ENCODE results near the gene OR14A2.
"Not testable (repeated sequence)": the region's sequence is repeated elsewhere in the genome, so short reads cannot be mapped to it uniquely, and the experiment has no call there.

The OR14A2 gene

DNA sequence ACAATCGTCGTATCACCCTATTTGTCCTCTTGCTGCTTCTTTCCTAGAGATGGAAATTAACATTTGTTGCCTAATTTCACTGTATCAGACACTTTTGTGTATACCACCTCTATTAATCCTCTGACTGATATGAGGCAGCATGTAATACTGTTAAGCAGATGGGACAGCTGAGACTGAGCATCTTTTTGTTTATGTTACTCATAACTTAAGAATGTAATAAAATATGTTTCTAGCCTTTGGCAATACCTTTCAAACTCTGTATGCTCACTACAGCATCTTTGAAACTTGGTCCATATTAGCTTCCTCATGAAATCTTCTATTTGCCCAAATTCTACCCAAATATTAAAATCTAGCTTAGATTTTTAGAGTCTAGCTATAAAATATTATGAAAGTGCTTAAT is 7.2 kb downstream of the OR14A2 start:
- H3K27ac ChIP-seq = no peak overlapping the region
- no peak for TF ChIP-seq Cebpa-rat (IDR thresholded peaks at IDR 0.05)
- no peak overlapping the region for H3K4me2 ChIP-seq
- no peaks in the 10 kb centered on the region for H3K27me3 ChIP-seq
- H3K36me3 ChIP-seq = no peaks in the 10 kb centered on the region
- no peaks in the 10 kb centered on the region for H3K9me3 ChIP-seq (replicated peaks in 1 of 11)
- H3K4me3 ChIP-seq = no peak overlapping the region
- no peak overlapping the region for H3K9ac ChIP-seq
- no peaks in the 10 kb centered on the region for H3K4me1 ChIP-seq
- no peaks in the 10 kb centered on the region for H4K20me1 ChIP-seq

DNA sequence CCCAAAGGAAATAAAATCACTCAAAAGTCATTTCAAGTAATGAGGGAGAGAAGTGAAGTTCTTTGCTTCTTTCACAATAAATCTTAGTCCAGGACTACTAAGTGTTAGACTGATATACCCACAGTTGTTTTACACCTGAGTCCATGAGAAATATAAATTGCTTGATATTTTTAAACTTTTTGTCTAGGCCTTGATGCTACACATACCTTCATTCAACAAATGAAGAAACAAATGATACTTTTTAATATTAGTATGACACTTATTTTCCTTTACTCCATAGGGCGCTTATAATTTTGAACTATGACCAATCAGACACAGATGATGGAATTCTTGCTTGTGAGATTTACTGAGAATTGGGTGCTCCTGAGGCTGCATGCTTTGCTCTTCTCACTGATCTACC is 9.6 kb downstream of the OR14A2 start, which contains the start of gene OR14K1:
TSS of gene OR14K1 (plus strand) at position 301 of the 400 bp plus-strand sequence. CDS start at position 301, 0 bp downstream.
- Histone ChIP-seq H3K36me3 (no peaks in the 10 kb centered on the region), H4K20me1 (no peaks in the 10 kb centered on the region)
- no peak for TF ChIP-seq Cebpa-rat (IDR thresholded peaks at IDR 0.05)

DNA sequence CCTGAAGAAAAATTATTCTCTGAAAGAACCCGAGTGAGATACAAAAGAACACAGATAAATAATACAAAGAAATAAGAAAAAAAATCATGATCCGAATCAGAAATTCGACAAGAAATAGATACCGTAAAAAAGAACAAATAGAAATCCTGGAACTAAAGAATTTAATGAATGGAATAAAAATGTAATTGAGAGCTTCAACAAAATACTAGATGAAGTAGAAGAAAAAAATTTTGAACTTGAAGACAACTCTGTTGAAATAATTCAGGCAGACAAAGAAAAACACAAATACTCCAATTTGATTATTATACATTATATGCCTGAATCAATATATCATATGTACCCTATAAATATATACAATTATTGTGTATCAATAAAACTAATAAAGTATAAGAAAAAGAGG is 26.7 kb downstream of the OR14A2 start:
- Histone ChIP-seq H3K9ac (no peak overlapping the region), H3K27me3 (no peaks in the 10 kb centered on the region), H3K4me1 (no peaks in the 10 kb centered on the region), H3K36me3 (no peaks in the 10 kb centered on the region), H4K20me1 (no peaks in the 10 kb centered on the region), H3K27ac (no peak overlapping the region), H3K9me3 (replicated peaks in 1 of 11) (peaks cover 6 to 12% (median 10%) of the 10 kb centered on the region in 11 experiments; a peak in 20 of 22 replicates), H3K4me3 (no peak overlapping the region), H3K4me2 (no peak overlapping the region)
- TF ChIP-seq Cebpa-rat (IDR thresholded peaks at IDR 0.05) = no peak

More for the DNA sequence above, 9.6 kb downstream of the OR14A2 start, which contains the start of gene OR14K1:
- Histone ChIP-seq H3K27me3 (no peaks in the 10 kb centered on the region), H3K27ac (no peak within 1 kb of the TSS), H3K9me3 (replicated peaks in 1 of 11) (no peaks in the 10 kb centered on the region), H3K4me1 (no peaks in the 10 kb centered on the region), H3K9ac (no peak within 1 kb of the TSS), H3K4me3 (no peak within 1 kb of the TSS), H3K4me2 (no peak within 1 kb of the TSS)

DNA sequence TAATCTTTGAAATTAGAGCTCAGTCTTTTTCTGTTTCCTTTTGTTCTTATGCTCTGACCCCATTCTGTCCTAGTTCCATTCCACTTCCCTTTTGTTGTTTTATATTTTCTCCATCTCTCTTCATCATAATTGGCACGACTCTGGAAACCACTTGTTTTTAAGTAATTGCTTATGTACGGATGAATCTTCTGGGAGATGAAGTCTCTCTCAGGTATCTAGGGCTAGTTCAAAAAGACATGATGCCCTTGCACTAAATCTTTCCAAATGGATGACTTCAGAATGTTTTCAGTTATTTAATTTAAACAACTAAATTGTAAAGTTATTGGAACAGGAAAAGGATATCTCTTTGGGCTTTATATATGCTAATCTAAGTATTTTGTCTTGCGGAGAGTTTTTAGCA is 31.4 kb downstream of the OR14A2 start, which contains the start of gene OR6F1:
TSS of gene OR6F1 (minus strand) at position 101 of the 400 bp plus-strand sequence. CDS start 3,891 bp downstream, outside the sequence.
- Histone ChIP-seq H3K27me3 (no peaks in the 10 kb centered on the region), H3K36me3 (no peaks in the 10 kb centered on the region), H3K9ac (no peak within 1 kb of the TSS), H4K20me1 (no peaks in the 10 kb centered on the region), H3K4me1 (no peaks in the 10 kb centered on the region), H3K9me3 (replicated peaks in 1 of 11) (peaks cover 6 to 12% (median 10%) of the 10 kb centered on the region in 11 experiments; a peak in 20 of 22 replicates), H3K27ac (no peak within 1 kb of the TSS), H3K4me2 (no peak within 1 kb of the TSS), H3K4me3 (no peak within 1 kb of the TSS)
- no peak for TF ChIP-seq Cebpa-rat (IDR thresholded peaks at IDR 0.05)

DNA sequence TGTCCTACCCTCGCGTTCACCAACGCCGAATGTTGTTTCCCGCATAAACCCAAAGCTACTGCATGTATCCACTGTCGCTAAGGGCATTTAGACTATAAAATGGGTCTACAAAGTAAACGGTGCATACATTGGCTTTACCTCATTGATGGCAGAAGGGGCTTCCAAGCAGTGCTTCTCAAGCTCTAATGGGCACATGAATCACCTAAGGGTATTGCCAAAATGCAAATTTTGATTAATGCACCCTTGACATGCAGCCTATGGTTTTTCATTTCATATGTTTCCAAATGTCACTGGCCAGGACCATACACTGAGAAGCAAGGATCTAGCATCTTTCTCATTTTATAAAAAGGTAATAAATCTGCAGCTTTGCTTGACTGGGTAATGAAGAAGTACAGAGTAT is 34.2 kb downstream of the OR14A2 start:
- Histone ChIP-seq H3K27ac (no peak overlapping the region), H3K9me3 (replicated peaks in 1 of 11) (no peaks in the 10 kb centered on the region), H3K9ac (no peak overlapping the region), H3K36me3 (no peaks in the 10 kb centered on the region), H3K4me3 (no peak overlapping the region), H4K20me1 (no peaks in the 10 kb centered on the region), H3K4me2 (no peak overlapping the region), H3K4me1 (no peaks in the 10 kb centered on the region), H3K27me3 (no peaks in the 10 kb centered on the region)
- TF ChIP-seq Cebpa-rat (IDR thresholded peaks at IDR 0.05) = no peak

DNA sequence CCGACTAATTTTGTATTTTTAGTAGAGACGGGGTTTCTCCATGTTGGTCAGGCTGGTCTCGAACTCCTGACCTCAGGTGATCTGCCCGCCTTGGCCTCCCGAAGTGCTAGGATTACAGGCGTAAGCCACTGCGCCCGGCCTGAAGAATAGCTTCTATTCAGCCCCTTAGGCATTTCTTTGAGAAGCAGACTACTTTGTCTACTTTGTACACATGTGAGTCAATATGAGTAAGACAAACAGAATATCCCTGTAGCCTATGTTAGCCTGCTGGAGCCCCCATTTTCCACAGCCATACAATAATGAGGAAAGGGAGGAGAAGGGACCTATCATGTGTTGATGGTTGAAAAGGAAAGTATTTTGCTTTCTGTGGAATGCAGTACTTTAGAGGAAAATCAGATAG is 37.3 kb downstream of the OR14A2 start:
- not testable (repeated sequence) for H3K4me1 ChIP-seq; H3K9me3 ChIP-seq (replicated peaks in 1 of 11); H3K27ac ChIP-seq; H3K36me3 ChIP-seq; H3K4me2 ChIP-seq; H3K9ac ChIP-seq; H4K20me1 ChIP-seq; H3K27me3 ChIP-seq; H3K4me3 ChIP-seq

DNA sequence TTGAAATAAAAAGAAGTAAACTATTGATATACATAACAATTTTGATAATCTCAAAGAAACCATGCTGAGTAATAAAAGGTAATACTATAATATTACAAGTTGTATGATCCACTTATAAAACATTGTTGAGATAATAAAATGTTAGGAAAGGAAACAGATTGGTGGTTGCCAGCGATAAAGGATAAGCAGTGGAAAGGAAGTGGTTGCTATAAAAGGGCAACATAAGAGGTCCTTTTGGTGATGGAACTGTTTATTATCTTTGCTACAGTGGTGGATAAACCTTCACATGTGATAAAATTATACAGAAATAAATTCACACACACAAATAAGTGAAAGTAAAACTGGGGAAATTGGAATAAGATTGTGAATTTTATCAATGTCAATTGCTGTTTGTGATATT is 46.6 kb downstream of the OR14A2 start:
- Histone ChIP-seq H3K9me3 (replicated peaks in 1 of 11) (no peaks in the 10 kb centered on the region), H4K20me1 (no peaks in the 10 kb centered on the region), H3K4me3 (no peak overlapping the region), H3K36me3 (no peaks in the 10 kb centered on the region), H3K27ac (no peak overlapping the region), H3K4me1 (no peaks in the 10 kb centered on the region), H3K27me3 (no peaks in the 10 kb centered on the region), H3K4me2 (no peak overlapping the region), H3K9ac (no peak overlapping the region)
- TF ChIP-seq Cebpa-rat (IDR thresholded peaks at IDR 0.05) = no peak

DNA sequence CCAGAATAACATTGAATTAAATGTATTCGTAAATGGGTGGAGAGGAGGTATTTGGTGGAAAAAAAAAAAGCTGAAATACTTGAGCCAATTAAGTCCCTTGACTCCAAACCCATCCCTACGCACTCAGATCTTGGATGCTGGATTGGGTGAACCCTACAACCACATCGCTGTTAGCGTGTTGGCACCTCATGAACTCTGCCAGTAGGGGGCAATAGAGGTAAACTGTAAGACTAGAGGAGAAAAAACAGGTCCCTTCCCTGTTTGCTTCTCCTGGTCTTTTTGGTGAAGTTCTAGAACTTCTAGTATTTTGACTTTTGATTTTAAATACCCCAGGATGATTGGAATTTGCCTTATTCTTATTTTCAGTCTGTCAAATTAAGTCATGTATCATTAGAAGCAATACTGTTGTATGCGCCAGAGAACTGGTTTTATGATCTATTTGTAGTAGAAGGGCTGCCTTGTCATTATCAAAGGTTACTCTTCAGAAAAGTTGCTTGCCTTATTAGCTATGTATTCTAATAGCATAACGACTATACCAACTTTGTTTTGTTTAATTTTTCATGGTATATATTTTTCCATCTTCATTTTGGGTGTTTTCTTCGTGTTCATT is 66.5 kb downstream of the OR14A2 start:
- Histone ChIP-seq H3K4me3 (no peak overlapping the region), H3K4me1 (no peaks in the 10 kb centered on the region), H3K27me3 (no peaks in the 10 kb centered on the region), H3K9ac (no peak overlapping the region), H3K9me3 (replicated peaks in 1 of 11) (no peaks in the 10 kb centered on the region), H3K4me2 (no peak overlapping the region), H3K36me3 (no peaks in the 10 kb centered on the region), H4K20me1 (no peaks in the 10 kb centered on the region), H3K27ac (no peak overlapping the region)
- no peak for TF ChIP-seq Cebpa-rat (IDR thresholded peaks at IDR 0.05)

DNA sequence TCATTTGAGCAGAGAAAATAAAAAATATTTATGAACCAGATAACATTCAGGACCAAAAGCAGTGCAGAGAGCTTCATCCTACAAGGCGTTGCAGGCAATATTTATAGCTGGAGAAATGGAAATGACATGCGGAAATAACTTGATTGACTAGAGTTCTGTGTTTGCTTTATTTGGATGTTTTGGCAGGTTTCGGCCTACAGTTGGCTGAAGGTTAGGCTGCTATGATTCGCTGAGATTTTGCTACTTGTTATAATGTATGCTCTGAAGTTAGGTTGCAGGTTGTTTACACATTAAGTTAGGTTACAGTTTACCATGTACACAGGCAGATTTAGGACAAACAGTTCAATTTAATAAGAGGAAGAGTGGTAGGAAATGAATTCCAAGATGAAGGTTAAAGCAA is 67.8 kb downstream of the OR14A2 start:
- Histone ChIP-seq H3K36me3 (no peaks in the 10 kb centered on the region), H3K4me3 (no peak overlapping the region), H4K20me1 (no peaks in the 10 kb centered on the region), H3K4me1 (no peaks in the 10 kb centered on the region), H3K9me3 (replicated peaks in 1 of 11) (no peaks in the 10 kb centered on the region), H3K4me2 (no peak overlapping the region), H3K27ac (no peak overlapping the region), H3K9ac (no peak overlapping the region), H3K27me3 (no peaks in the 10 kb centered on the region)
- TF ChIP-seq Cebpa-rat (IDR thresholded peaks at IDR 0.05) = no peak

DNA sequence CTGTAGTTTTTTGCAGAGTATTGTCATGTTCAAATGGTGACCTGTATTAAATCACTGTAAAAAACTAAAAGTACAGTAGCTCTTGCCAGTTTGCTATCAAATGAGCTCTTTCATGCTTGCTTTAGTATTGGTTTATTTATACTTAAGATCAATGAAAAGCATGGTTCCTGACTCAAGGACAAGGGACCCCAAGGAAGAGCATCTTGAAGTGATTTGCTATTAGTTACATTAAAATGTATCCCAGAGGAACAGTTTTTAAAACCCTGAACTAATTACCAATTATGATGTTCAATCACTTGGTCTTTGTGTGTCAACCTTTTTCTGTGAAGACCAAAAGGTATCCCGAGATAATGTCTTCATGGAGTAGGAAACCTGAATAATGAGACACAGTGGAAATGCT is 68.3 kb downstream of the OR14A2 start, which contains the start of gene OR13G1:
TSS of gene OR13G1 (minus strand) at position 101 of the 400 bp plus-strand sequence. CDS start 6,698 bp downstream, outside the sequence.
- Histone ChIP-seq H4K20me1 (no peaks in the 10 kb centered on the region), H3K36me3 (no peaks in the 10 kb centered on the region), H3K27ac (no peak within 1 kb of the TSS), H3K4me1 (no peaks in the 10 kb centered on the region), H3K4me3 (no peak within 1 kb of the TSS), H3K27me3 (no peaks in the 10 kb centered on the region), H3K9me3 (replicated peaks in 1 of 11) (no peaks in the 10 kb centered on the region), H3K4me2 (no peak within 1 kb of the TSS), H3K9ac (no peak within 1 kb of the TSS)
- no peak for TF ChIP-seq Cebpa-rat (IDR thresholded peaks at IDR 0.05)

Measured in BLaER1 treated with 17β-estradiol and CSF1 and Interleukin-3, amounts not matched to agents 10 nM and 100 nM (cell line).